C4-2B (cell line): ENCODE measurements around the gene WWOX.

Experiments used
- H3K27ac ChIP-seq: fragments of 450-650 bp; 2 replicates; pipeline ENCODE4 v1.5.1; 2017
- CTCF ChIP-seq: fragments of 450-650 bp; conservative IDR thresholded peaks from 2 replicates; pipeline ENCODE4 v1.5.1; 2017; ENCODE audit warnings: mild to moderate bottlenecking
- ZFX ChIP-seq: fragments of 450-650 bp; IDR thresholded peaks from 2 replicates; pipeline ENCODE4 v1.6.1; 2017

WWOX gene

GRCh38 chr16:78750611-78751010 is 651.2 kb downstream of the WWOX start:
- H3K27ac ChIP-seq, result no peak overlapping the region
- no peak for TF ChIP-seq ZFX
- no peak for TF ChIP-seq CTCF

DNA sequence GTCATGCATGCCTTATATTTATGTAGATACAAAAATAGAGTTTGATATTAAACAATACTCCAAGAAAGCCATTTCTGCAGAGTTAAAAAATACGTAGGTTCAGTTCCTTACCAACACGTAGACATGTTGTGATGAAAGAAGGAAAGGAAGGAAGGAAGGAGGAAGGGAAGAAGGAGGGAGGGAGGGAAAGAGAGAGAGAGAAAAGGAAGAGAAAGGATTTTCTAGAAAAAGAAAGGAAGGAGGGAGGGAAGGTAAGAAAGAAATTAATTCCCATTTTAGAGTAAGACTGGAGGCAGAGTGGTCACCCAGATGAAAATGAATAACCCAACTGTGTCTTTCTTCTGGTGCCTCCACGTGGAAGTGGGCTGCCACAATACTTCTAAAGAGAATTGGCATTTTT is 652.1 kb downstream of the WWOX start:
- TF ChIP-seq ZFX, result no peak
- TF ChIP-seq CTCF, result no peak
- H3K27ac ChIP-seq, result no peak overlapping the region

DNA sequence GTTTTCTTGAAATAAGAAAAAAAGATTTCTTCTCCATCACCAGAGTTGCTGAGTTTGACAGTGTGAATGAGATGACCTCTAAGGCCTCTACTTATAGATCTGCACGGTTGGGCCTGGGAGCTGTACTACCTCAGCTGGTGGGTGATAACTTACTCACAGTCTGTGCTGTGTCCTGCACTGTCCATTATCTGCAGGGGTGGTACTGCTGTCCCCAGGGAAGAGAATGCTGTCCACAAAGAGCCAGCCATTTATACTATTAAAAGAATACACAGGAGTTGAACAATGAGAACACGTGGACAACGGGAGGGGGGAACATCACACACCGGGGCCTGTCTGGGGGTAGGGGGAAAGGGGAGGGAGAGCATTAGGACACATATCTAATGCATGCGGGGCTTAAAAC is 655.3 kb downstream of the WWOX start:
- TF ChIP-seq CTCF, result no peak
- no peak for TF ChIP-seq ZFX

GRCh38 chr16:78755751-78756661 is 656.6 kb downstream of the WWOX start:
- no peak overlapping the region for H3K27ac ChIP-seq
- TF ChIP-seq ZFX, result no peak
- no peak for TF ChIP-seq CTCF

More for the DNA sequence above, 655.3 kb downstream of the WWOX start:
- H3K27ac ChIP-seq, result no peak overlapping the region

GRCh38 chr16:78759596-78759995 is 660.1 kb downstream of the WWOX start:
- no peak overlapping the region for H3K27ac ChIP-seq
- TF ChIP-seq ZFX (no peak), CTCF (no peak)

GRCh38 chr16:78760611-78761010 is 661.2 kb downstream of the WWOX start:
- H3K27ac ChIP-seq, result no peak overlapping the region
- TF ChIP-seq ZFX, result no peak

- H3K27ac ChIP-seq, result no peak overlapping the region
- TF ChIP-seq CTCF, result no peak
Observed at GRCh38 chr16:78761427-78761826, 662.0 kb downstream of the WWOX start.

DNA sequence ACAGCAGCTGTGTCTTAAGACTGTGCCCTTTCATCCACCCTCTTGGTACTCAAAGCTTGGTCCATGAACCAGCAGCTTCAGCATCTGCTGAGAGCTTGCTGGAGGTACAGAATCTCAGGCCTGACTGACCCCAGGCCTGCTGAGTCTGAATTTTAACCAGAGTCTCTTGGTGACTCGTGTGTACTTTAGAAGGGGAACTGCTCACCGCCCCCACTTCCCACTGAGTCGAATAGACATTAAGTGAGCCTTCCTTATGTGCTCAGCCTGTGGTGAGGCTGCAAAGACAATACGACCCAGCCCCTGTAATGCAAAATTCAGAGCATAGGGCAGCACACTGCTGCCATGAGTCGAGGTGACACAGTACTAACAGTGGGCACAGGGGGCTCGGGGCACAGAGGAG is 662.8 kb downstream of the WWOX start:
- no peak for TF ChIP-seq CTCF
- no peak for TF ChIP-seq ZFX
- H3K27ac ChIP-seq, result no peak overlapping the region
